Superior temporal gyrus (tissue), 1 donor: Measurements from ENCODE around the gene MUC22.

Source experiments
- DNase-seq: peaks from one replicate; pipeline ENCODE4 v3.0.0-alpha.2; 2016; ENCODE audit errors: extremely low spot score

Gene MUC22

DNA sequence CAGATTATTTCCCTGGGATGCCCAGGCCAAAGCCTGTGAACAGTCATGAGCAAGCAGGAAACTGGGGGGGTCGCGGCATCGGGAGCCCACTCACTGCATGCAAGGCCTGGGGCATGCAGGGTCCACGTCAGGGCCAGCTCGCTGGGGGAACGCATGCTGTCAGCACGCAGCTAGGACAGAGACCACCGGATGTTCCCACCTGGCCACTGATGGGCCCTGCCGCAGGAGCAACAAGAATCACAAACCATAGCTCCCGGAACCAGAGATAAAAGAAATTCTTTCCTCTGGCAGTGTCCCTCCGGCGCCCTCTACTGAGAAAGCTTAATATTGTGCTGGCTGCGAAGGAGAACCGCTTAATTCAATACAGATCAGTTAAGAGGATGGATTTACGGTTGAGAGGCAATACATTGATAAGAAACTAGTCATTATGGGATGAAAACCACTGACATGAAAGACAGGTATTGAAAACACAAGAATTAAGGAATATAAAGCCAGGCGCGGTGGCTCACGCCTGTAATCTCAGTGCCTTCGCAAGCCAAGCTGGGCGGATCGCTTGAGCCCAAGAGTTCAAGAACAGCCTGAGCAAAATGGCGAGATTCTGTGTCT lies 69.5 kb downstream of the MUC22 start:
- peak; percentile 94 for DNase-seq

DNA sequence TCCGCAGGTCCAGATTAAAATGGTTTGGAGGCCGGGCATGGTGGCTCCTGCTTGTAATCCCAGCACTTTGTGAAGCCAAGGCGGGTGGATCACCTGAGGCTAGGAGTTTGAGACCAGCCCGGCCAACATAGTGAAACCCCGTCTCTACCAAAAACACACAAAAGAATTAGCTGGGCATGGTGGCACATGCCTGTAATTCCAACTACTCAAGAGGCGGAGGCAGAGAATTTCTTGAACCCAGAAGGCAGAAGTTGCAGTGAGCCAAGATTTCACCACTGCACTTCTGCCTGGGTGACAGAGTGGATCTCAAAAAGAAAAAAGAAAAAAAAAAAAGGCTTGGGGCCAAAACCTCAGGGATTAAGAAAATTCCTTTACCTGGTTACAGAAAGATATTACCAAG lies 71.6 kb downstream of the MUC22 start:
- DNase-seq, result no peak

DNA sequence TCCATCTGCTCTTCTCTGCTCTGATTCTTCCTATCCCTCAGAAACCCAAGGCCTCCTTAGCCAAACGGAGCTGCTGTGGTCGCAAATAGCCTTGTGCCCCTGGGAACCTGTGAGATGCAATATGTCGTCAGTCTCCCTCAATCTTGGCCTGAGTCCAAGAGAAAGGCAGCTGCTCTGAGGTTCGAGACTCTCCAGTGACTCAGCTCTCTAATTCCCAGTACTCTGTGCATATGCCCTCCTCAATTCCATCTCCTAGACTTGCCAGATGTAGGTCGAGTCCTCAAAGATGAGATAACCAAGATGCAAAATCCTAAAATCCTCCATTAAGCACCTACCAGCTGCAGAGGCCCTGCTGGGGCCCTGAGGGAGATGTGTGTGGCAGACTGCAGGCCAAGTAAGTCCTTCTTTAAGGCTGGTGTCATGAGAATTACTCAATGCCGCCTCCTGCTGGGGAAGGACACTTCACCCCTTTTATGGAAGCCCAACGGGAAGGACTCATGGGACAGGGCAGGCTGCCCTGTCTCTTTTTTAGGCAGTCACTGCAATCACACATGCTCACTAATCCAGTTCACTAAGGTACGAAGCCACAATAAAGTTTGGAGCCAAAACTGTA lies 73.6 kb downstream of the MUC22 start:
- DNase-seq, result no peak
